Fibroblast of pulmonary artery (primary cell): Measurements from ENCODE around the gene PLCB2.
A peak's percentile ranks its signal among the peaks of the same experiment; 100 is the strongest.

Experiments used
- DNase-seq: peaks from one replicate; pipeline ENCODE4 v3.0.0-alpha.2; 2010; ENCODE audit warnings: low read depth
- H3K4me3 ChIP-seq: replicated peaks from 2 replicates; pipeline ENCODE4 v1.5.1; 2011; ENCODE audit warnings: low read depth, mild to moderate bottlenecking, control low read depth, low read length, moderate library complexity
- CTCF ChIP-seq: IDR thresholded peaks from 2 replicates; pipeline ENCODE4 v1.5.1; 2011; ENCODE audit warnings: mild to moderate bottlenecking, control low read depth, low read length, inconsistent platforms; ENCODE audit errors: missing control alignments

The PLCB2 gene

GRCh38 chr15:40280260-40281056, 27.3 kb downstream of the PLCB2 start:
- TF ChIP-seq CTCF, result no peak

GRCh38 chr15:40279437-40280141, 28.1 kb downstream of the PLCB2 start:
- DNase-seq, result peak; percentile 55

More at GRCh38 chr15:40280260-40281056, 27.3 kb downstream of the PLCB2 start:
- no peak overlapping the region for H3K4me3 ChIP-seq
- no peak for DNase-seq

GRCh38 chr15:40278026-40278425, 29.7 kb downstream of the PLCB2 start:
- TF ChIP-seq CTCF, result no peak
- DNase-seq, result no peak
- H3K4me3 ChIP-seq, result no peak overlapping the region

More at GRCh38 chr15:40279437-40280141, 28.1 kb downstream of the PLCB2 start:
- H3K4me3 ChIP-seq, result no peak overlapping the region
- peak; percentile 91 for TF ChIP-seq CTCF

- TF ChIP-seq CTCF, result no peak
- H3K4me3 ChIP-seq, result no peak overlapping the region
- DNase-seq, result no peak
Measured at GRCh38 chr15:40277471-40277870, 30.3 kb downstream of the PLCB2 start.

- no peak for TF ChIP-seq CTCF
- no peak for DNase-seq
- H3K4me3 ChIP-seq, result no peak overlapping the region
Measured at GRCh38 chr15:40276927-40277326, 30.8 kb downstream of the PLCB2 start.

- no peak for DNase-seq
Measured at GRCh38 chr15:40275954-40276353, 31.8 kb downstream of the PLCB2 start.

More at GRCh38 chr15:40275954-40276353, 31.8 kb downstream of the PLCB2 start:
- no peak overlapping the region for H3K4me3 ChIP-seq
- no peak for TF ChIP-seq CTCF
